HG02798 (cell line): Measurements from ENCODE around the gene TNFAIP8L3.

Source experiments
- ATAC-seq: cut with Tn5 transposase; IDR thresholded peaks from one replicate; pipeline ENCODE4 v1.9.1; 2021; ENCODE audit warnings: mild to moderate bottlenecking; ENCODE audit not compliant: unreplicated experiment, poor library complexity

TNFAIP8L3 gene

DNA sequence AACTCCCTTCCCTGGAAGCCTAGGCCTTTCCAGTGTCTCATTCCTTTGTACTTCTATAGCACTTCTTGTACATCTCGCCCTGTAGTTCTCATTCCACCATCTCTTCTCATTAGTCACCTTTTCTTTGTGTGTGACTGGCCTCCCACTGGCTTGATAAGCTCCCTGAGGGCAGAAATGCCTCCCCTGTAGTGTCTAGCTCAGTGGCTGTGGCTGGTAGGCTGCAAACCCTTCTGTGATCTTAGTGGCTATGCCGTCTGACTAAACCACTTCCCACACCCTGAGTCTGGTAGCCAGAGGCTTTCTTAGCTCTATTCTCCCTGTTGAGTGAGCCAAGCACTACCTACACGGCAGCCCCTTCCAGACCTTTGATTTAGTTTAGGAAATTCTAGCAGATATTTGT, 24.4 kb upstream of the TNFAIP8L3 start:
- ATAC-seq: no peak

DNA sequence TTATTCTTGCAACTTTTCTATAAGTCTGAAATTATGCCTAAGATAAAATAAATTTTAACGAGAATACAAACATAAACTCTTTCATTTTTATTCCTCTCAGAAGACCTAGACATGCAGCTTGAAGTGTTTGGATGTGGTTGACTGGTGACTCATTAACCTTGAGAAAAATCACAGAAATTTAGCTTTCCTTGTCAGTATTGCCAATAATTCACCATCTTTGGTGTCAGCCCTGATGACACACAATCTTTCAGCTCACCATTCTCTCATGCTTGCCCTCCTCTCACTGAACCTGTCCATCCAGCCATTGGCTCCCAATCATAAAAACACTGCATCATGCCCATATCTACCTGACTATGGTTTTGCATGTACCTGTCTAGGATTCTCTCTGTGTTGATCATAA, 22.6 kb upstream of the TNFAIP8L3 start:
- ATAC-seq: no peak

DNA sequence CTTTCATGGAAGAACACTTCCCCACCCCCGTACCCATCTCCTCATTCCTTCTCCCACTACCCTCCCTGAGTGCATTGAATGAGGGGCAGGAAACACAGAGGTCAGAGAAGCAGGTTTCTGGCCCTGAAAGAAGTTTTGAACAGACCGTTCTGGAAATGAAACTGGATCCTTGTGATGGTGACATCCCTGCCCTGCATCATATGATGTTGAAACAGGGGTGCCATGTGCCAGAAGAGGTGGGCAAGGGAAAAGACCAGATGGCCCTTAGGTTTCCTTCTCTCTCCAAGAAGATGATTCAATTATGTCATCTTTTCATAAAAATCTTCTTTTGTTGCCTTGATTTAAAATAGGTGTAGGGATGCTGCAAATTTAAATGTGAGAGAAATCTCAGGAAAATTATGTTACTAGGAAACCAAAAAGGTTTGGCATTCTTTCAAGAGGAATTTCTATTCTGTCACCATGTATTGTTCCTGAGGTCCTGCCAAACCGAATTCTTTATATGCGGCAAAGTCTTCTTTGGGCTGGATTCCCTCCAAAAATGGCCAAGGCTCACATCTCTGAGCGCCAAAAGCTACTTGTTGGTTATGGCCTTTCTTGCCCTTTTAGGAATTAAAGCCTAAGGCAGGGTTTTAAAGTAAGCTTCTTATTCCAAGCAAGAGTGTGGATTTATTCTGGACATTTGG, 19.9 kb upstream of the TNFAIP8L3 start:
- no peak for ATAC-seq

DNA sequence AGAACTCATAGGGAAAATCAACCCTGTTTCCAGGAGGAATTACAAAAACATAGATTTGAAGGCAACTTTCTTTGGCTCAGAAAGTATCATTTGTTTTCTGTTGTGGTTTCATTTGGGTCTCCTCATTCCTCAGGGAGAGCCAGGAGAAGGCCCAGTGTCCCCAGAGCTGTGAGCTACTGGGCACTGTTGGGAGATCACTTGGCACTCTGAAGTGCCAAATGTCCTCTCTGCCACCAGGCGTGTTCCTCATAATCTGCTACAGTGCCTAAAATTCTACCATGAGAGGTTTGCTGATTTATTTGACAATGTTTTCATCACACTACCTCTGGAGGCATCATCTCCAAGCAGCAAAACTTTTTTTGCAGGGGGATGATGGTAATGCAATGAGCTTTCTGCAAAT, 17.4 kb upstream of the TNFAIP8L3 start:
- ATAC-seq: no peak

DNA sequence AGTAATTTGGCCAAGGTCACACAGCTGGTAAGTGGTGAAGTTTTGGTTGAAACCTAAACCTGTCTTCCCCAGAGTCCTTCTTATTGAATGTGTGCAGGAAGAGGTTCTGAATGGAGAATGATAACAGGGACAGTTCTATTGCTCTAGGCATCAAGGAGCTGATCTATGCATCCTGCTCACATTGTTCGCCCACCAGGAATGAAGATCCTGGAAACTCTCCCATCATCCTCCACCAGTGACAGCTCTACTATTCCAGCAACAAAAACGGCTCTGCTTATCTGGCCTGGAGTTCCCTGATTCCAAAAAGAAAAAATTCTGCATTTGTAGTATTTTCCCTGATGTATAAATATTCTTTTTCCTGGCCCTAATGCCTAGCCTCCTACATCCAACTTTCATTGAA, 16.4 kb upstream of the TNFAIP8L3 start:
- no peak for ATAC-seq

DNA sequence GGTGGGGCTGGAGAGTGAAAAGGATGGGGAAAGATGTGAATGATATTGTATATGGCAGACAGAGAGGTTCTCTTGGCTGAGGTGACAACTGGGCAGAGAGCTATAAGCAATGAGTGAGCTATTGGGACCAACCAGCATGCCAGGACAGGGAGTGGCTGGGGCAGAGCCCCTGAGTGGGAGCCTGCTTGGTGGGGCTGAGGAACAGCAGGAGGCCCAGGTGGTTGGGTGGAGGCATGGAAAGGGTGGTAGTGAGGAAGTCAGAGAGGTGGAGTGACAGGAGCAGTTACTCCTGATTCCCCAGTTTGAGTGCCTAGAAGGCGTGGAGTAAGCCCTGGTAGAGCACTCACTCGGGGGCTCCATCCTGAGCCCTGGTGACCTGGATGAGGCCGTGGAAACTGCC, 15.5 kb upstream of the TNFAIP8L3 start:
- no peak for ATAC-seq

DNA sequence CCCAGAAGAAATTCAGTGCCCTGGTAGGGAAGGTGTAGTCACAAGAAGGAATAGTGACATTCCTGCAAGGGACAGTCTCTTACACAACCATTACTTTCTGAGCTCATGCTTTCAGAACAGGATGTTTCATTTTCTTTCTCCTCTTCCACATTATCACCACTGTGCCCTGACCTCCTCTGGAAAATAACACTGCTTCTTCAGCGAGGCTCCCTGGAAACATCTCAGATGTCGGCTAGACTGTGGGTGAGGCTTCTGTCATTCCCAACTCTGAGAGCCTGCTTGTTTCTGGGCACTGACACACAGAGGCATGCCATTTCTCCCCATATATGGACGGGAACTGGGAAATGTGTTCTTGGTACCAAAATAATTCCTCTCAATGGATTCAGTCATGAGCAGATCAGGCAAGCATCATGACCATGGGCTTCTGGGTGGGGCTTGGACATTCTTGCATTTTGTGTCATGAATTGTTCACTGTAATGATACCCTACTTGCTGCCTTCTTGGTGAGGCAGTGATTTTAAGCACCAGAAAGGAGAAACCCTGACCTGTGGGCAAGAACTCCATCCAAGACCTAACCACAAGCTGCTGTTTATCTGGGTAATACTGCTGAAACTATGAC, 14.3 kb upstream of the TNFAIP8L3 start:
- no peak for ATAC-seq

DNA sequence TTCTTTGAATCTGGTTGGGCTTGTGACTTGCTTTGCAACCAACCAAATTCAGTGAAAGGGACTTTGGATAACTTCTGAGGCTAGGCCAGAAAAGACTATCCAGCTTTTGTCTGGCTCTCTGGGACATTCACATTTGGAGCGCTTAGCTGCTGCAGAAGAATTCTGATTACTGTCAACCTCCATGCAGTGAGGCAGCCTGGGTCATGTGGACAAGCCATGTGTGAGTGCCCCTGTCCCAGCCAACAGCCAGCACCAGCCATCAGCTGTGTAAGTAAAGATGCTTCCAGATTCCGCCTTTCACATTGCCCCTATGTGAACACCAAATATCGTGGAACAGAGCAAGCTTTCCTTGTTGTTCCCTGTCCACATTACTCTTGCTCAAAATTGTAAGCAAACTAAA, 12.9 kb upstream of the TNFAIP8L3 start:
- ATAC-seq: no peak

DNA sequence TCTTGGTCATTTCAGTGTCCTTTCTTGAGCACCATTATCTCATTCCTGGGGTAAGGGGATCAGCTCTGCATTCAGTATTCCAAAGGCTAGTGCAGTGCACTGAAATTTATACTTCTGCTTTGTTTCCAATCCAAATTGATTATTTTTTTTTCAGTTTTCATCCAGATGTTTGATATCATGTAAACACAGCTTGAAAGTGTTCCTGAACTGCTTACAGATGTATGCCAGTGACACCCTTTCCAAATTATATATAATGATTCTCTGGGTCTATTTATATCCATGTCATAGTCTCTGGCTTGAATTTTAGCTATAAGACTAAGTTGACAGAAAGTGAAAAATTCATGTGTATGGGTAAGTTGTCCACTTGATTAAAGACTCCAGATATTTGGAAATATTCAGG, 11.8 kb upstream of the TNFAIP8L3 start:
- no peak for ATAC-seq

DNA sequence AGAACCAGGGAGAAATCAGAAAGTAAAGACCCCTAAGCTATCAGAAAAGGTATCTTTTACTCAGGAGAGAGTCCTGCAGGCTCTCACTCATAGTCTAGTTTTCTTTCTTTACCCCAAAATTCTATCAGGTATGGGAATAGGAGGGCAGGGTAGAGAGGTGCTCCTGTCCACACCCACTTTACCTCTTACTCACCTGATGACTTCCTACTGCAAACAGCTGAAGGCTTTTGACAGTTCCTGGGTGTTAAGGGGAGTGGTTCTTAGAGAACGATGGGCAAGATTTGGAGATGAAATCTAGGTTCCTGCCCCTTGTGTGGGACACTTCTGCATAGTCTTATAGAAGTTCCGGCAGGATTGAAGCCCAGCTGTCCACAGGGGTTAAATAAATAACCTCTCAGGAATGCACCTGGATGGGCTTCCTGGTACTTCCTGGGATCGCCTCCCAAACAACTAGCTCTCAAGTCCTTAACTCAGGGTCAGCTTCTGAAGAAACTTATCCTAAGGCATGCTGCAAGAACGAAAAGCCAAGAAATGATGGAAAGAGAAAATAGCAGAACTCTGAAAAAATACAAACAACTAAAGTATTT, 10.8 kb upstream of the TNFAIP8L3 start:
- no peak for ATAC-seq

DNA sequence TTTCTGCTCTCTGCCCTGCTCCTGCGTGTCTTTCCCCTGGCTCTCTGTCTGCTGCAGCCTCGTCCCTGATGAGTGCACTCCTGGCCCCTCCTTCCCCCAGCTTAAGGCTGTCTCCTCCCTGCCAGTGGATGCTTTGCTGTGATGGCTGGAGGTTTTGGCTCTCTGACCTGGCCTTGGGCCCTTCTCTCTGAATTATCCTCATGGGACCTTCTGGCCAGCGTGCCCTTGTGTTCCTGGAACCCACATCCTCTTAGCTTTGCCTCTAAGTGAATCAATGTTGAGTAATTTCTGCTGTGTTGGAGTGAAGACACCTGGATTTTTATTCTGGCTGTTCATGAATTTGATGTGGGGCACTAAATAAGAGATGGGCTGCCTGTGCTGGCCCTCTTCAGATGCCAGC, 9.8 kb upstream of the TNFAIP8L3 start:
- no peak for ATAC-seq

DNA sequence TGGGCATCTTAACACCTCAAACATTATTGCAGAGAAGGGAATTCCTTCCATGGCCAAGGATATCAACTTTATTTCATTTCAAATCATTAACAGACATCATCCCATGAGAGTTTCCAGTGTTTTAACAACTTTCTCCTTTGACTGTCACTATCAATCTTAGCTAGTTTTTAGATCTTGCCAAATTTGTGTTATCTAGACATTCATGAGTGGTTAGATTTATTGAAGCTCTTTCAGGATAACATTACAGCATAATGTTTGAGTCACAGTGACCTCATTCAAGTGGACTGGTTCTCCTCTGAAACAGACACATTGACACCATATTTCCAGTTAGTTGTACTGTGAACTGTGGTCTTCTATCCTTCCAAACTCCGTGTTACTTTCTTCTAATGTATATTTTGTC, 8.6 kb upstream of the TNFAIP8L3 start:
- ATAC-seq: no peak

DNA sequence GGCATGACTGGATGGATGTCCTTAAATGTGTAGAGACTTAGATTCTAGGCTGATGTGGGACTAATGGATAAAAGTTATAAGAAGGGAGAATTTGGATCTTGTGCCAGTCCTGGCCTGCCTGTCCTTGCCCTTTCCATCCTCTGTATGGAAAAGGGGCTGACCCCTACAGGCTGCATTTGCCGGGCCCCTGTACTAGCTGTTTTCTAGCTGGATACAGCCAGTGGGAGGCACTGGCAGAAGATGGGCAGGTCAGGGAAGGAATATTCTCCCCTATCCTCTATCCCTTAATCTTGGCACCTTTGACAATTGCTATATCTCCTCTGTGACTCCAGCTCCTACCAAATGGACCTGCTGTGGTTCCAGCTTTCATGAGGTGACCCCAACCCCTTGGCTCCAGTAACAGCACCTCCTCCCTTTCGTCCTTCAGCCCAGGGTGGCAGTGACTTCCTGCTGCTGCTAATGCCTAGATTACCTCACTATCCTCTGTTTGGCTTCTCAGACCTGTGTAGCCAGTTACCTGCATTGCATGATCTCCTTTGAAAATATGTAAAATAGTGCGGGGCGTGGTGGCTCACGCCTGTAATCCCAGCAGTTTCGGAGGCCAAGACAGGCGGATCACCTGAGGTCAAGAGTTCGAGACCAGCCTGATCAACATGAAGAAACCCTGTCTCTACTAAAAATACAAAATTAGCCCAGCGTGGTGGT, 6.2 kb upstream of the TNFAIP8L3 start:
- ATAC-seq: no peak

DNA sequence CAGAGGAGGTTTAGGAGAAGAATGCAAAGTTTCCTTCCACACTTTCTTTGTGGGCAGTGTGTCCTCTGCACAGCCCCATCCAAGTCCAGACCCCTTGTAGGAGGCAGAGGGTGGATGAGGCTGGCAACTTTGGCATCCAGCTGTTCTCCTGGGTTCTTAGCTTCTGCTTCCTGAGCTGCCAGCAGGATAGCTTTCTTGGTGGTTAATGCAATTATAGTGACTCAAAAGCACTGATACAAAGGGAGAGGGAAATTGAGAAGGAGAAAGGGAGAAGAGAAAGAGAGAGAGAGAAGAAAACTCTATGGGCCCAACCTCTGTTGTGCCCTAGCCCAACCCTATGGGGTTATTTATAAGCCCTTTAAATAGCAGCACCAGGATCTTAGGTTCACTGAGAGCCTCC, 4.5 kb upstream of the TNFAIP8L3 start:
- no peak for ATAC-seq

DNA sequence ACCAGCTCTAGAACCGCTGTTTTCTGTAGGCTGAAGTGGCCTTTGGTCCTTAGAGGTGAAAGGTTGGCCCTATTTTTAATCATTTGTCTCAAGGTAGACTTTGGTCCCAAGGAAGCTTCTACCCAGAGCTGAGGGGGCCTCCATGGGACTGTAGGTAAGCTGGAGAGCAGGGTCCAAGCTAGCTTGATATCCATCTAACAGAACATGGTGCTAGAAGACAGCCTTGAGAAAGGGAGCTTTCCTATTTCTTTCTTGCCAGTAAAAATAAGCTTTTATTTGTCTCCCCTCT, 3.6 kb upstream of the TNFAIP8L3 start:
- no peak for ATAC-seq

DNA sequence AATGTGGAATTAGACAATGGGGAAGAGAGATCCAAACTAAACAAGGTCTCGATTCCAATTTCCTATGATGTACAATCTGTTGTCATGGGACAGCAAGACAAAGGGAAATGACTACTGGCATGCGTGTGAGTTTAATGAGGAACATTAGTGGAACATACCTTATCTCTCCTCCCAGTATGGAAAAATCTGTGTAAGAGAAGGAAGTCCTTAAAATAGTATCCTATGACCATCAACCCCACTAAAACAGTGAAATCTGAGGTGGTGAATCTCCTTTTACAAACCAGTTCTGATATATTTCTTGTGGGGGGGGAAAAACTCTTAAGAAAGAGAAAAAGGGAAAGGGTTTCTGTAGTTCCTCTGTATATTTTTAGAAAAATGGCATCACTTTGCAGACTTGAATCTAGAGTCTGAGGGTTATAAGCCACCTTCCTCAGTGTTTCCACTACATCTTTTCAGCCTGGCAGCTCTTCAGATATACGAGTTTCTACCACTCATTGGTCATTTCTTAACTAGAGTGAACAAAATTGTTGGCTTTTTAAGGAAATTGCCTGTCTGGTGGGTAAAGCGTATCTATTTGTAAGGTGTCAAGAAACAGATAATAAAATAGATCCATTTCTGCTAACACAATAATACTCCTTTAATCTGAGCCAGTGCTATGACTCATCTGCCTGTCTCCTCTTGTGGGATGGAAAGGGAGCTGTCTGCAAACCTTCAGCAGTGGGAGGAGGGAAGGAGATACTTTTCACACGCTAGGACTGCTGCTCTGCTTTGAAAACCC, 3.0 kb upstream of the TNFAIP8L3 start:
- ATAC-seq: no peak

DNA sequence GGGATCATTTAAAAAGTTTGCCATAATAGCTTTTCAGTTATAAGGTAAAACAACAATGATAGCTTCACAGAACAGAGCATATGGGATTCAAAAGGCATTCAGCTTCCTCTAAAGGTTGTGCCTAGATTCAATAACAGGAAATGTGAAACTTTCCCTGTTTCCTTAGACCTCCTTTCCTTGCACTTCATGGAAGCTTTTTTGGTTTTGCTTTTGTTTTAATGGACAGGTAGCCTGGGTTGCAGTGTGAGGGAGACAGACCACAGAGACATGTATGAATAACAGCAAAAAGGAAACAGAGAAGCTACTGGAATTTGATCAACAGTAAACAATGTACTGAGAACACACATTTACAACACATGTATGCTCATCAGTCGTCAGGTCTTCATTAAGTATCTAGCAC, 2.3 kb upstream of the TNFAIP8L3 start:
- ATAC-seq: no peak

DNA sequence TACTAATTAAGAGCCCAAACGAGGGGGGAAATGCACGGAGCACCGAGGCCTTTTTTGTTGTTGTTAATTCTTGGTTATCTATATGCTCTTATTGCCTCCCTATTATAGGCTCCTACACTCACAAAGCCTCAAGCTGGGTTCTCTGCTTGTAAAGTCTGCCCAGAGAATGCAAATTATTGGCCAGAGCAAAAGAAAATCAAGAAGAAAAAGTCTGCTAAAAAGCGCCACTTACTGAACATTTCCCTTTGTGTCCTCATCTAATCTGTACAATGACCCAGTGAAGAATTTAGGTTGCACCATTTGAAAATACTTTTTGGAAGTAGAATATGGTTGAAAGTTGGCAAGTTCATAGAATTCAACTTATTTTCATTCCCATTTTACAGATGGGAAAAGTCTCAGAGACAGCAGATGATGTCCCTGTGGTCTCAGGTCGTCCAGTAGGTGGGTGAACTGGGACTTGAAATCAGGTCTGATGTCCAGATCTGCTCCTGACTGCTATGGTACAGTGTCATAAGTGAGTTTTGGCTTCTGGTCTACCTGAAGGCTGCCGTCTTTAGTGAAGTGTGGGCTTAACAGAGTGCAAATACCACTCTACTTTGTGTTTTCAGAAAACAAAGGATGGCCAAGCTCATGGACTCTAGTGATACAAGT, 1.1 kb upstream of the TNFAIP8L3 start:
- no peak for ATAC-seq

DNA sequence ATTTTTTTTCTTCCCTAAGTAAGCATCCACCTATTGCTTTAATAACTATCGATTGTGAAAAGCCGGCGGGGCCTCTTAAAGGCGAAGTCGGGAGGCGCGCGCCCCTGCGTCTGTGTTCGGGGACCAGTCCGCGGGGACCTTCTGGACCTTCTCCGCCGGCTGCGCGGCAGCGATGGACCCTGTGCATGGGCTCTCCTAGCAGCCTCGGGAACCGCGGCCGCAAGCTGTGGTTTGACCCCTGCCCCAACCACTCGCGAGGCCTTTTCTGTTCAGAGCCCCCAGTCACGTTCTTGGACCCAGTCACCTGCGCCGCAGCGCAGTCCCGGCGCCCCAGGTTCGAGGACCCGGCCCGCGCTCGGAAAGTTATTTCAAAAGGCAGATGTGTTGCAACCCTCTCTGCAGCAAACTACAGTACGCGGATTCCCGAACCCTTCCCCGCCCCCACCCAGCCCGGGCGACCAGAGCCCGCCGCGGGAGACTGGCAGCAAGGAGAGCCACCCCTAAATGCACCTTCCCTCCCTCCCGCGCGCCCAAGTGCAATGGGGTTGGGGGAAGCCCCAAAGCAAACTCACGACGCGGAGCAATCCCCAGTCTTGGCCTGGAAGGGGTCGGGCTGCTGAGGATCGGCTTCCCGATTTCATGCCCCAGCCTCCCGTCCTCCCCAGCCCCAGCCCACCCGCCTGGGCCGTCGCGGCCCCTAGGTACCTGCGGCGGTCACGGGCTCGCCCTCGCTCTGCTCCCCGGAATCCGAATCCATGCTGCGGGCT, 684 bp downstream of the TNFAIP8L3 start:
- ATAC-seq: no peak

DNA sequence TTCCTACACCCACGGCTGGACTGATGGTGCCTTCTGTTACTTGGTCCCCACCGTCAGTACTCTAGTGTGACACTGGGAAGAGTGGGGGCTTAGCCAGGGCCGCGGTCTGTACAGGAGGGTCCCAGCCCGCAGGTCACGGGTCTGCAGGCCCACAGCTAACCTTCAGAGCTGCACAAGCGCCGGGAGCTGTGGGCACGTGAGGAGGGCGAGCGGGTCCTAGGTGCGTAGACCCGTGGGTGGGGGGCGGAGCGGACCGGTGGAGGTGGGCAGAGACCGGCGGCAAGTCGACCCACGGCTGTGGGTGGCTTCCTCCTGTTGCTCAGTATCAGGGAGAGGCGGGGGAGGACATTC, 1.2 kb downstream of the TNFAIP8L3 start:
- no peak for ATAC-seq
